GM19035 (cell line): ENCODE measurements around the gene PKHD1.

Source experiments
- ATAC-seq: cut with Tn5 transposase; IDR thresholded peaks from one replicate; pipeline ENCODE4 v1.9.1; 2021; ENCODE audit not compliant: unreplicated experiment

The PKHD1 gene

DNA sequence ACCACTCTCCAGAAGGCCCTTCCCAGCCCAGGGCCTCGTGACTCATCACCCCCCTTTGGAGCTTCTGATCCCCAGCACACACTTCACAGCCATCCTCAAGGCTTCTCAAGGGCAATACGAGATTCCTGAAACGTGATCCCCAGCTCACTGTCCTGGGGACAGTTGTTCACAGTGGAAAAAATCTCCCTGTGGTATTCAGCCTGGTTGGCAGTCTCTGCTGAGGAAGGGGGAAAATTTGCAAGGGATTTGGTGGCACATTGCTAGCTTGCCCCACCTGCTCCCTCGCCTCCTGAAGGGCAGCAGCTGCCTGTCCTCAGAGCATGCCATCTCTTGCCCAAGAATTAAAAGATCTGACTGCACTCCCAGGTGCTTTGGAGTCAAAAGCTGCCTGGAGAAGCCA is 20.7 kb upstream of the PKHD1 start:
- ATAC-seq: no peak

GRCh38 chr6:52106994-52107393 is 19.6 kb upstream of the PKHD1 start:
- no peak for ATAC-seq

GRCh38 chr6:52104979-52105378 is 17.6 kb upstream of the PKHD1 start:
- ATAC-seq: no peak

DNA sequence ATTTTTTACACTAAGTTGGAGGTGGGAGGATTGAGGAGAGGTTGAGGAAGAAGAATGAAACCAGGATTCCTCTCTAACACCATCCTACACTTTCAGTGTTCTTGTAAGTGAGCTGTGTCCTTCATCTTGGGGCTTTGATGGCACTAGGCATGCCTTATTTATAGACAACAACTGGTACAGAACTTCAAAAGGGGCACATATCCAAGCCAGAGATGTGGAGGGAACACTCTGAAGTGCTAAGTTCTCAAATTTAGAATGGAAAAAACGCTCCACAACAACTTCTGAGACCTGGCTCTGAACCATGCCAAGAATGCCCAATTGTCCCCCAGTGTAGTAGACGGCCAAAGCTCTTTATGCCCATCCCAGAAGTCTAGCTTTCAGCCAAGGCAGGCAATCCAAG is 16.2 kb upstream of the PKHD1 start:
- ATAC-seq: no peak

DNA sequence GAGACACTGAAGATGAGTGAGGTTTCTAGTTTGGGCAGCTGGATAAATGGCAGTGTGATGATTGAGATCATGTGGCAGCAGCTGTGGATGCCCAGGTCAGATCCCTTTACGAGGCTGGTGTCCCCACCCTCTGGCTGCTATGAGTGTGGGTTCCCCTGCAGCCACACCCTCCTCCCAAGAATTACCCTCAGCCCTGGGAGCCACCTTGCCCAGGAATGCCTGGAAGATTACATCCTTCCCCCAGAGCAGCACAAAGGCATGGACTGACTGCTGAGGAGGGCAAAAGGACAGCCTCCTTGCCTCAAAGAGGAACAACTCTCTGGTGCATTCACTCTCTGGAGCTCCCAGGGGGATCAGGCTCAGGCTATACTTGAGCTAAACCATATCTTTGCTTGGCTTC is 15.0 kb upstream of the PKHD1 start:
- ATAC-seq: no peak

- no peak for ATAC-seq
These were observed 11.3 kb upstream of the PKHD1 start for GRCh38 chr6:52098721-52099120.

DNA sequence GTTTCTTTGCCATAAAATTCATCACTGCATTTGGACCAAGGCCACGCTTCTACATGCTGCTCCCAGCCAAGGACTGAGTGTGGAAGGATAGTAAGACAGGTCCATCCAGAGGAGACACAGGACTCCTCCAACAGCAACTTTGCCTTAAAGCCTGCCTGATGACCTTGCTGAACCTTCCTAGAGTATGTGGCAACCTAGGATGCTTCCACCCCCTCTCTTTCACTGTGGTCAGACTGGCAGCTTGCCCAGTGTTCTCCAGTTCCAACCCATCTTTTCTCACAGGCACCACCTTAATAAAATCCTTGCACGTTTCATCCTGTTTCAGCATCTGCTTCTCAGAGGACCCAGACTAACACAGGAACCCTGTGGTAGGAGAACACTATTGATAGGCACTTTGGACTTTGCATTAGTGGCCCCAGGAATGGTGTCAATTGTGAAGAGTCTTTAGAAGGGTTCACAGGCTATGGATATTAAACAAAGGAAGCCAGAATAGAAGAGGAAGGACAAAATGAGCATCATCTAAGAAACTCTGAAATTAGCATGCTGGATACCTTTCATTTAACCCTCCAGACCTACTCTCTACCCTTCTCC is 2.4 kb upstream of the PKHD1 start:
- ATAC-seq: no peak

GRCh38 chr6:52086741-52087140 is 672 bp downstream of the PKHD1 start:
- ATAC-seq: no peak

DNA sequence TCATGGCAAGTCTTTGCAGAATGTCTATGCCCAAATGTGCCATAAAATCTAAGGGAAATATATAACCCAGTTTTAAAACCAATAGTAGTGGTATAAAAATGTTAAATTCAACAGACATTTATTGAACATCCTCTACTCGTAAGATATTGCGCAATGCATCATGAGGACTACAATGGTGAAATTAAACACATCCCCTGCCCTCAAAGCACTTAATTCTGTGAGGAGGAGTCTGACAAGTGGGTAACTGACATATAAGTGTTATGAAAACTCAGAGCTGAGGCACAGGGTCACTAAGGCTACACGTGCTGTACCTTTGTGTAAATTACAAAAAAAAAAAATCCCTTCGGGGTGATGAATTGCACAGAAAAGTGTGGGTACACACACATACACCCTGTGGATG is 6.2 kb downstream of the PKHD1 start:
- ATAC-seq: no peak

GRCh38 chr6:52077961-52078625 is 9.3 kb downstream of the PKHD1 start:
- no peak for ATAC-seq

- no peak for ATAC-seq
These were observed 10.1 kb downstream of the PKHD1 start for GRCh38 chr6:52077180-52077884.

GRCh38 chr6:52076791-52077179 is 10.6 kb downstream of the PKHD1 start:
- ATAC-seq: no peak

DNA sequence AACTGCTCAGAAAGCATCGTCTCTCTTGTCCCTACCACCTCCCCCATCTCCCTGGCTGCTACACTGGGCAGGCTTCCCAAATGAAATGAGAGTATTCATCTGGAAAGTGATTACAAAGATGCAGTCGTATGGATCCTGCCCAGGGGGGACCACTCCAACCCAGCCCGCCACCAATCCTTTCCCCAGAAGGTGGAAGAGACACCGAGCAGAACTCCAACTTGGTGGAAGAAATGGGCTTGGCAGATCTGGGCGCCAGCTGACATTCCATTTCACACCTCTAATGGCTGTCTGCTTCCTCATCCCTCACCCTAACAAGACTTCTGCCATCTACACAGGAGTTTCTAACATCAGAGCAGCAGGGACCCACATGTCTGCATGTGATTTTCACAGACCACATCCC is 12.7 kb downstream of the PKHD1 start:
- no peak for ATAC-seq

DNA sequence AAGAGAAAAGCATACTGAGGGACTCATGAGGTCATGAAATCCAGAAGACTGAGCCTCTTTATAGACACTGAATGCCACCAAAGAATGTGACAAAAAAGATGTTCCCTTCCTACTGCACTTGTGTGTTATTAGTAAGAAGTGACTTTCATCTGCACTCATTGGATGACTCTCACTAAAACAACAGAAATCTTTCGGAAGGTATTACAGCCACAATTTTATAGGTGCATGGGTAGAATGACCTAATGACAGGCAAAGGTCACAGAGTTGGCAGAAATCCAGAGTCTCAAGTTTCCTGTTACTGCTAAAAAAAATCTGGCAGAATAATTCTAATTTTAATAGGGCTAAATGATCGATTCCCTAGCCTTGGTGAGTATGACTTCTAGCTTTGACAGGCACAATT is 13.3 kb downstream of the PKHD1 start:
- no peak for ATAC-seq

- no peak for ATAC-seq
These were observed 21.8 kb downstream of the PKHD1 start for GRCh38 chr6:52065621-52066020.

DNA sequence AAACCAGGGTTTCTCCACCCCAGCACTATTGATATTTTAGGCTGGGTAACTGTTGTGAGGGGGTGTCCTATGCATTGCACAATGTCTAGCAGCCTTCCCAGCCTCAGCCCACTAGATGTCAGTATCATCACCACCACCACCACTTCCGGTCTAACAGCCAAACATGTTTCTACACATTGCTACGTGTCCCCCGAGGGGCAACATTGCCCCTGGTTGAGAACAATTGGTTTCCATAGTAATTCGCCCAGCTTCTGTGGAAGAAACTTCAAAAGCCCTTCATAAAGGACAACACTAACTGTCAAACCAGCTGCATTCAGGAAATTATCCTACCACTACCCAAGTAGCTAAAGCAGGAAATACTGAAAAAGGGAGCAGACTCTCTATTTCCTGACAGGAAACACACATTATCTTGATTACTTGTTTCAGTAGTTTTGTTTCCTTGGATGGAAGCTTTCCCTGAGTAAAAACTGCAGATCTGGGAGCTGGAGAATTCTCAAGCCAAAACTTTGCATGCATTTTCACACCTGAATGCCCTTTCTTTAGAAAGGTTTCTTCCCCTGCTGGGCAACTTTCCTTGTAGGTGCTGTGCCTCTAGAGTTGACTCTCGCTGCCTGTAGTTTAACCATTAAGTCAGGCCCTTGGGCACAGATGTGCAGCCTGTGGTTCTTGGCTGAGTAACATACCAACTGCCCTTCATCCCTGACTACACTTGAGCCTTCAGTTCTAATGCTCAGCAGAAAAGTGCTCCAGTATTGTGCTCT is 23.6 kb downstream of the PKHD1 start:
- ATAC-seq: peak; percentile 99

- ATAC-seq: no peak
These were observed 25.9 kb downstream of the PKHD1 start for GRCh38 chr6:52061481-52061880.

DNA sequence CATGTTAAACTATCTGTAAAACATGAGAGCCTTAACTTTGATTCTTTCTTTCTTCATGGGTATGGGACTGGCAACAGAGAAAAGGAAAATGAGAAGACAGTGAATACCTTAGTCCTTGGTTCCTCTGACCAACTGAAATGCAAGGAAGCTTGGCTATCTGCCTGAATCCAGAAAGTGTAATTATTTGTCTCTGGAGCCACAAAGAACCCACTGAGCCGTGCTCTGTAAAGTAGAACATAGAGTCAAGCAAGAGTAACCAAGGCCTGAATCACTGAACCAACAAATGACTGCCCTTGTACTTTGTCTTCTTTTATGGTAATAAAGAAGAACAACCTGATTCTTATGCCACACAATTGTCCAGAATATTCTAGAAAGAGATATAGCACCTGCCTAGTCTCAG is 27.6 kb downstream of the PKHD1 start:
- no peak for ATAC-seq

- no peak for ATAC-seq
These were observed 32.0 kb downstream of the PKHD1 start for GRCh38 chr6:52055451-52055850.

GRCh38 chr6:52053038-52053695 is 34.2 kb downstream of the PKHD1 start:
- no peak for ATAC-seq

GRCh38 chr6:52050051-52050405 is 37.4 kb downstream of the PKHD1 start:
- ATAC-seq: no peak
